Measurements from ENCODE around the gene ZNF394.
A peak's percentile ranks its signal among the peaks of the same experiment; 100 is the strongest.
"Not testable (repeated sequence)": the region's sequence is repeated elsewhere in the genome, so short reads cannot be mapped to it uniquely, and the experiment has no call there.

The ZNF394 gene

GRCh38 chr7:99504603-99505323 lies 4.7 kb upstream of the ZNF394 start, which contains the start of gene ZKSCAN5:
Gene ZKSCAN5, plus strand, starts transcription at chr7:99504662. Its CDS starts 1,383 bp downstream, at chr7:99506045.
- DNase-seq (ENCODE audit: low read depth), result peak; percentile 87
- peak within 1 kb of the TSS; percentile 98 for H3K4me3 ChIP-seq (ENCODE audit: low read length)
- no peak for TF ChIP-seq CTCF (conservative IDR thresholded peaks at IDR 0.05; ENCODE audit: low read depth, low read length)

- no peak for TF ChIP-seq CTCF (conservative IDR thresholded peaks at IDR 0.05; ENCODE audit: low read depth, low read length)
- peak overlapping the region; percentile 98 for H3K4me3 ChIP-seq (ENCODE audit: low read length)
- DNase-seq (ENCODE audit: low read depth), result no peak
Observed at GRCh38 chr7:99504281-99504602, 4.2 kb upstream of the ZNF394 start.

DNA sequence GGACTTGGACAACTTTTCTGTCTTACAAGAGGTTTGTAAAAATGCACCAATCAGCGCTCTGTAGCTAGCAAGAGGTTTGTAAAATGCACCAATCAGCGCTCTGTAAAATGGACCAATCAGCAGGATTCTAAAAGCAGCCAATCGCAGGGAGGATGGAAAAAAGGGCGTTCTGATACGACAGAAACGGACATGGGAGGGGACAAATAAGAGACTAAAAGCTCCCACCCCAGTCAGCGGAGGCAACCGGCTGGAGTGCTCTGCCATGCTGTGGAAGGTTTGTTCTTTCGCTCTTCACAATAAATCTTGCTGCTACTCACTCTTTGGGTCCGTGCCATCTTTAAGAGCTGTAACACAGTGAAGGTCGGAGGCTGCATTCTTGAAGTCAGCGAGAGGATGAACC lies 1.2 kb upstream of the ZNF394 start:
- H3K4me3 ChIP-seq (ENCODE audit: low read length); DNase-seq (ENCODE audit: low read depth): not testable (repeated sequence)

GRCh38 chr7:99500637-99501009 lies 542 bp upstream of the ZNF394 start:
- no peak for DNase-seq (ENCODE audit: low read depth)
- TF ChIP-seq CTCF (conservative IDR thresholded peaks at IDR 0.05; ENCODE audit: low read depth, low read length), result no peak
- H3K4me3 ChIP-seq (ENCODE audit: low read length), result peak overlapping the region; percentile 97

GRCh38 chr7:99499371-99499720 lies 735 bp downstream of the ZNF394 start:
- peak overlapping the region; percentile 97 for H3K4me3 ChIP-seq (ENCODE audit: low read length)
- no peak for DNase-seq (ENCODE audit: low read depth)
- TF ChIP-seq CTCF (conservative IDR thresholded peaks at IDR 0.05; ENCODE audit: low read depth, low read length), result no peak

DNA sequence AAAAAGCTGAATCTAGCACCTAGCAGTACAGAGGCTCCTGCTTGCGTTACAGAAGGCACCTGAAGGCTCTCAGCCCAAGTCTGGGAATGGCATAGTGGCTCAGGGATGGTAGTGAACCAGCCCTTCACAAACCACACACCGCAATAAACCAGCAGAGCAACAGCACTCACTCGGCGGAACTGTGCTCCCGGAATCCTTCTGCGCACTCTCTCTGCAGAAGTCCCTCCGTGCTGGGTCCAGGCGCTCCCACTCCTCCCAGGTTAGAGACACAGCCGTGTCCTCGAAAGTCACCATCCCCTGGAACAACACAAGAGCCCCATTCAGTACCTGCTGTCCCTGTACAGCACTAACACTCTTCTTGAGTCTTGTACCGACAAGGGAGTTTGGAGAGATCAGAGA lies 1.5 kb downstream of the ZNF394 start:
- no peak for DNase-seq (ENCODE audit: low read depth)
- no peak for TF ChIP-seq CTCF (conservative IDR thresholded peaks at IDR 0.05; ENCODE audit: low read depth, low read length)
- H3K4me3 ChIP-seq (ENCODE audit: low read length), result peak overlapping the region; percentile 97

- TF ChIP-seq CTCF (conservative IDR thresholded peaks at IDR 0.05; ENCODE audit: low read depth, low read length), result no peak
- no peak for DNase-seq (ENCODE audit: low read depth)
- peak overlapping the region; percentile 97 for H3K4me3 ChIP-seq (ENCODE audit: low read length)
Observed at GRCh38 chr7:99497766-99498545, 2.1 kb downstream of the ZNF394 start.

All from retinal pigment epithelial cell (primary cell).